ENCODE data around the gene RNF149. TPM values are rescaled to one million over a fixed set of nuclear protein-coding genes. Genes with fewer than 3 reads are reported as not detected.

The RNF149 gene
- total RNA-seq, 1 experiment from 2014 or later: 40.2 TPM

DNA sequence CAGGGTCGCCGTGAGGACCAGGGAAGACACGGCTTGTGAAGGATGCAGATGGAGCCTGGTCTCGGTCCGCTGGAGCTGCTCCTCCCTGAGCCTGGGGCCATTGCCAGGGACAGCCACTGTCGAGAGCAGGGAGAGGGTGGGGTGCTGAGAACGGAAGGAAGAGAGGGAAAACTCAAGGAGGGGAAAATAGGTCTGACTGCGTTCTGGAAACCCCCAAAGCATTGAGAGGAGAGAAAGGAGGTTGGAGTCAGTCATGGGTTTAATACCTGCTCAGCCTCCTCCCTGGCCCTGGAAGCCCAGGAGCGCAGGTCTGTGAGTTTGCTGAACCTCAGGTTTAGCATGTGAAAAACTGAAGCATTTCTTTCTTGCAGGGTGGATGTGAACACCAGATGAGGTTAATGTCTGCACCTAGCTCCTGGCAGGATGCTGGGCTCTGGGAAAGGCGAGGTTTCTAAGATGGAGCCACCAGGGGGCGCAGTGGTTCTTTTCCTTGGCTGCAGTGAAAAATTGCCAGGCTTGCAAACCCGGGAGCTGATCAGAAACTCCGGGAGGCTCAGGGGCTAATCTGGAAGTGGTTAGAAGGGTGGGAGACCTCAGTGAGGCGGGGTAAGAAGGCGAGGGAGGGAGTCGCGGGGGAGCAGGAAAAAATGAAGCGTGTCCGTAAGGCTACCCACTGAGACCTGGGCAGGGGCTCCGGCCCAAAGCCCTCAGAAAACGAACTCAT lies 33.6 kb upstream of the RNF149 start:
- ChIA-PET RAD21 (ENCODE audit: low non-redundant PET in 1 of 2, low total read pairs in 2 of 2, uncharacterized antibody in 2 of 2, unreplicated experiment in 2 of 2) (interaction anchor here (0.6 to 1.6 kb wide), 4 partner anchors 45 to 491 kb away, joined by 3 to 5 read pairs (median 4); partner anchors contain the start of gene CREG2 (in 1 of the 2)), POLR2A (interaction anchor here (0.6 kb wide), 1 partner anchor 355 kb away, joined by 3 read pairs; no protein-coding TSS in a partner anchor), CTCF (interaction anchor here (0.6 to 2.4 kb wide), 28 partner anchors 7 to 642 kb away, joined by 3 to 29 read pairs (median 6); partner anchors contain the start of genes CREG2 and RNF149)
- peak; percentile 52 for DNase-seq (ENCODE audit: low read depth, low spot score)
- Histone ChIP-seq H2AFZ (ENCODE audit: low read depth, low read length, poor library complexity, severe bottlenecking) (peak overlapping the region; percentile 77), H3K4me3 (replicated peaks in 1 of 2; ENCODE audit: low read depth in 1 of 2, low read length in 2 of 2) (no peak overlapping the region), H3K36me3 (ENCODE audit: control insufficient read depth in 1 of 2, insufficient read depth in 2 of 2, low read length in 2 of 2) (no peaks in the 10 kb centered on the region), H4K20me1 (ENCODE audit: insufficient read depth) (no peaks in the 10 kb centered on the region), H3K4me2 (ENCODE audit: low read length) (peak overlapping the region; percentile 18; the same call in 1 of the 2 replicates), H3K4me1 (ENCODE audit: control insufficient read depth in 1 of 2, insufficient read depth in 2 of 2, low read length in 2 of 2) (peaks cover 3 to 10% of the 10 kb centered on the region in 2 experiments; a peak in 2 of 4 replicates), H3K9me3 (ENCODE audit: control insufficient read depth in 1 of 2, insufficient read depth in 1 of 2, low read depth in 1 of 2, low read length in 2 of 2) (no peaks in the 10 kb centered on the region), H3K79me2 (ENCODE audit: insufficient read depth, low read length) (no peaks in the 10 kb centered on the region), H3K9me2 (ENCODE audit: insufficient read depth) (no peaks in the 10 kb centered on the region), H3K27ac (ENCODE audit: low read depth, low read length) (no peak overlapping the region), H3K9ac (ENCODE audit: low read length) (no peak overlapping the region), H3K27me3 (ENCODE audit: insufficient read depth, low read length) (no peaks in the 10 kb centered on the region)
- TF ChIP-seq JUND (IDR thresholded peaks at IDR 0.05) (no peak), EGR1 (IDR thresholded peaks at IDR 0.05; ENCODE audit: low read depth) (no peak), CBX3 (IDR thresholded peaks at IDR 0.05; ENCODE audit: low read depth) (no peak), ATF3 (IDR thresholded peaks at IDR 0.05) (no peak), FOSL1 (IDR thresholded peaks at IDR 0.05; ENCODE audit: low read depth) (no peak), POLR2AphosphoS5 (IDR thresholded peaks at IDR 0.05; ENCODE audit: low read depth, low read length) (no peak), RAD21 (IDR thresholded peaks at IDR 0.05; ENCODE audit: low read depth) (peak; percentile 95), YY1 (IDR thresholded peaks at IDR 0.05; ENCODE audit: extremely low read depth, insufficient replicate concordance, low read depth, low read length) (no peak), EZH2 (IDR thresholded peaks at IDR 0.05) (no peak)
- TF ChIP-seq, protein P1, sequence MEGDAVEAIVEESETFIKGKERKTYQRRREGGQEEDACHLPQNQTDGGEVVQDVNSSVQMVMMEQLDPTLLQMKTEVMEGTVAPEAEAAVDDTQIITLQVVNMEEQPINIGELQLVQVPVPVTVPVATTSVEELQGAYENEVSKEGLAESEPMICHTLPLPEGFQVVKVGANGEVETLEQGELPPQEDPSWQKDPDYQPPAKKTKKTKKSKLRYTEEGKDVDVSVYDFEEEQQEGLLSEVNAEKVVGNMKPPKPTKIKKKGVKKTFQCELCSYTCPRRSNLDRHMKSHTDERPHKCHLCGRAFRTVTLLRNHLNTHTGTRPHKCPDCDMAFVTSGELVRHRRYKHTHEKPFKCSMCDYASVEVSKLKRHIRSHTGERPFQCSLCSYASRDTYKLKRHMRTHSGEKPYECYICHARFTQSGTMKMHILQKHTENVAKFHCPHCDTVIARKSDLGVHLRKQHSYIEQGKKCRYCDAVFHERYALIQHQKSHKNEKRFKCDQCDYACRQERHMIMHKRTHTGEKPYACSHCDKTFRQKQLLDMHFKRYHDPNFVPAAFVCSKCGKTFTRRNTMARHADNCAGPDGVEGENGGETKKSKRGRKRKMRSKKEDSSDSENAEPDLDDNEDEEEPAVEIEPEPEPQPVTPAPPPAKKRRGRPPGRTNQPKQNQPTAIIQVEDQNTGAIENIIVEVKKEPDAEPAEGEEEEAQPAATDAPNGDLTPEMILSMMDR (IDR thresholded peaks at IDR 0.05 in 2 of 3, conservative IDR thresholded peaks at IDR 0.05 in 1 of 3; ENCODE audit: borderline replicate concordance in 1 of 3, insufficient read depth in 1 of 3, low read depth in 2 of 3, low read length in 2 of 3): peak; percentile 83 to 86 (median 85)
- TF ChIP-seq, protein P2, sequence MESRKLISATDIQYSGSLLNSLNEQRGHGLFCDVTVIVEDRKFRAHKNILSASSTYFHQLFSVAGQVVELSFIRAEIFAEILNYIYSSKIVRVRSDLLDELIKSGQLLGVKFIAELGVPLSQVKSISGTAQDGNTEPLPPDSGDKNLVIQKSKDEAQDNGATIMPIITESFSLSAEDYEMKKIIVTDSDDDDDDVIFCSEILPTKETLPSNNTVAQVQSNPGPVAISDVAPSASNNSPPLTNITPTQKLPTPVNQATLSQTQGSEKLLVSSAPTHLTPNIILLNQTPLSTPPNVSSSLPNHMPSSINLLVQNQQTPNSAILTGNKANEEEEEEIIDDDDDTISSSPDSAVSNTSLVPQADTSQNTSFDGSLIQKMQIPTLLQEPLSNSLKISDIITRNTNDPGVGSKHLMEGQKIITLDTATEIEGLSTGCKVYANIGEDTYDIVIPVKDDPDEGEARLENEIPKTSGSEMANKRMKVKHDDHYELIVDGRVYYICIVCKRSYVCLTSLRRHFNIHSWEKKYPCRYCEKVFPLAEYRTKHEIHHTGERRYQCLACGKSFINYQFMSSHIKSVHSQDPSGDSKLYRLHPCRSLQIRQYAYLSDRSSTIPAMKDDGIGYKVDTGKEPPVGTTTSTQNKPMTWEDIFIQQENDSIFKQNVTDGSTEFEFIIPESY (IDR thresholded peaks at IDR 0.05; ENCODE audit: extremely low read depth, insufficient replicate concordance, low read length): no peak
- ATAC-seq: peak; percentile 90
- BruUV-seq (replicated peaks): no TSS peak
- intact Hi-C loops (cut with micrococcal nuclease): loop anchor here (1.0 to 5.0 kb wide), 4 partner anchors 45 to 489 kb away; partner anchors contain the start of genes CREG2 and MAP4K4

All from HCT116 (cell line).